HEK293T (cell line): Measurements from ENCODE around the gene RNF25.

Experiments used
- BHLHE40 ChIP-seq: fragments of 450-650 bp; IDR thresholded peaks from 2 replicates; pipeline ENCODE4 v1.6.1; 2016; ENCODE audit warnings: mild to moderate bottlenecking, moderate library complexity, borderline replicate concordance
- ELF4 ChIP-seq: fragments of 450-650 bp; IDR thresholded peaks from 2 replicates; pipeline ENCODE4 v1.6.1; 2017; ENCODE audit warnings: antibody characterized with exemption
- FOXA1 ChIP-seq: fragments of 450-650 bp; IDR thresholded peaks from 2 replicates; pipeline ENCODE4 v1.6.1; 2016; ENCODE audit warnings: mild to moderate bottlenecking
- FOXK2 ChIP-seq: fragments of 450-650 bp; IDR thresholded peaks from 2 replicates; pipeline ENCODE4 v1.6.1; 2016; ENCODE audit warnings: mild to moderate bottlenecking
- FOXM1 ChIP-seq: fragments of 450-650 bp; IDR thresholded peaks from 2 replicates; pipeline ENCODE4 v1.6.1; 2017; ENCODE audit warnings: mild to moderate bottlenecking, borderline replicate concordance
- HDGF ChIP-seq: fragments of 450-650 bp; IDR thresholded peaks from 2 replicates; pipeline ENCODE4 v1.6.1; 2017; ENCODE audit warnings: antibody characterized with exemption, borderline replicate concordance
- NFRKB ChIP-seq: fragments of 450-650 bp; IDR thresholded peaks from 2 replicates; pipeline ENCODE4 v1.6.1; 2016; ENCODE audit warnings: mild to moderate bottlenecking, moderate library complexity
- SP1 ChIP-seq: fragments of 450-650 bp; IDR thresholded peaks from 2 replicates; pipeline ENCODE4 v1.6.1; 2017
- SUZ12 ChIP-seq: fragments of 450-650 bp; IDR thresholded peaks from 2 replicates; pipeline ENCODE4 v1.6.1; 2016; ENCODE audit warnings: mild to moderate bottlenecking
- TF ChIP-seq, protein P1 (sequence below): fragments of 450-650 bp; IDR thresholded peaks from 2 replicates; pipeline ENCODE4 v1.6.1; 2016

DNA sequence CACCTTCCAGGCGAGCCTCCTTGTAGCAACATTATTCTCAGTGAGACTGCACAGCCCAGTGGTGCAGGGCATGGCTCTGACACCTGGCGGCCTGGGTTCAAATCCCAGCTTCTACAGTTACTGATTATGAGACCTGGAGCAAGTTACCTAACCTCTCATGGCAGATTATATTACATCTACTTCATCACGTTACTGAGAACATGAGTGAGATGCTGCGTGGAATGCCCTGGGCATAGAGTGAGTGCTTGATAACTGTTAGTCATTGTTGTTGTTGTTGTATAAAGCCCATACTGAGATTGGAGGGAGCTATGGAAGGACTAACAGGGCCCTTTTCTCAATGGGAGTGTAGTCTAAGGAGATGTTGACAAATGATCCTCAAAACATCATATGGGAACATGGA lies 45.4 kb downstream of the RNF25 start:
- TF ChIP-seq SP1 (no peak), NFRKB (no peak), HDGF (no peak), FOXM1 (no peak), ELF4 (no peak), SUZ12 (no peak), FOXA1 (no peak), FOXK2 (no peak), BHLHE40 (no peak)
- TF ChIP-seq, protein P1, sequence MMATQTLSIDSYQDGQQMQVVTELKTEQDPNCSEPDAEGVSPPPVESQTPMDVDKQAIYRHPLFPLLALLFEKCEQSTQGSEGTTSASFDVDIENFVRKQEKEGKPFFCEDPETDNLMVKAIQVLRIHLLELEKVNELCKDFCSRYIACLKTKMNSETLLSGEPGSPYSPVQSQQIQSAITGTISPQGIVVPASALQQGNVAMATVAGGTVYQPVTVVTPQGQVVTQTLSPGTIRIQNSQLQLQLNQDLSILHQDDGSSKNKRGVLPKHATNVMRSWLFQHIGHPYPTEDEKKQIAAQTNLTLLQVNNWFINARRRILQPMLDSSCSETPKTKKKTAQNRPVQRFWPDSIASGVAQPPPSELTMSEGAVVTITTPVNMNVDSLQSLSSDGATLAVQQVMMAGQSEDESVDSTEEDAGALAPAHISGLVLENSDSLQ = no peak
